Lower leg skin (tissue), 3 donors: Measurements from ENCODE around the gene SOWAHA.

ENCODE experiments used
- POLR2A ChIP-seq, 2 donors: fragments of 450-650 bp; IDR thresholded peaks; one replicate each; pipeline ENCODE4 v1.6.1; 2016 to 2017; ENCODE audit warnings: antibody characterized with exemption in 2 of 2, mild to moderate bottlenecking in 1 of 2, moderate library complexity in 1 of 2
- TF ChIP-seq, protein P1 (sequence below), 3 donors: fragments of 450-650 bp; IDR thresholded peaks; one replicate each; pipeline ENCODE4 v1.5.1; 2016; ENCODE audit warnings: antibody characterized with exemption in 3 of 3, mild to moderate bottlenecking in 3 of 3, moderate library complexity in 2 of 3

DNA sequence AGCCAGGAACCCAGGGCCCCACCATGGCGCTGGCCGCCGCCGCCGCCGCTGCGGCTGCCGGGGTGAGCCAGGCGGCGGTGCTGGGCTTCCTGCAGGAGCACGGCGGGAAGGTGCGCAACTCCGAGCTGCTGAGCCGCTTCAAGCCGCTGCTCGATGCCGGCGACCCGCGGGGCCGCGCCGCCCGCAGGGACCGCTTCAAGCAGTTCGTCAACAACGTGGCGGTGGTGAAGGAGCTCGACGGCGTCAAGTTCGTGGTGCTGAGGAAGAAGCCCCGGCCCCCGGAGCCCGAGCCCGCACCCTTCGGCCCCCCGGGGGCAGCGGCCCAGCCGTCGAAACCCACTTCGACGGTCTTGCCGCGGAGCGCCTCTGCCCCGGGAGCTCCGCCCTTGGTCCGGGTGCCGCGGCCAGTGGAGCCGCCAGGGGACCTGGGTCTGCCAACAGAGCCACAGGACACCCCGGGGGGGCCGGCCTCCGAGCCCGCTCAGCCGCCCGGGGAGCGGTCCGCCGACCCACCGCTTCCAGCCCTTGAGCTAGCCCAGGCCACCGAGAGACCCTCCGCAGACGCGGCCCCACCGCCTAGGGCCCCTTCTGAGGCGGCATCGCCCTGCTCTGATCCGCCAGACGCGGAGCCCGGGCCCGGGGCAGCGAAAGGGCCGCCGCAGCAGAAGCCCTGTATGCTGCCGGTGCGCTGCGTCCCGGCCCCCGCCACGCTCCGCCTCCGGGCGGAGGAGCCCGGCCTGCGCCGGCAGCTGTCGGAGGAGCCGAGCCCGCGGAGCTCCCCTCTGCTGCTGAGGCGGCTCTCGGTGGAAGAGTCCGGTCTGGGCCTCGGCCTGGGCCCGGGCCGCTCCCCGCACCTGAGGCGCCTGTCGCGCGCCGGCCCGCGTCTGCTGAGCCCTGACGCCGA is 749 bp downstream of the SOWAHA start:
- TF ChIP-seq, protein P1, sequence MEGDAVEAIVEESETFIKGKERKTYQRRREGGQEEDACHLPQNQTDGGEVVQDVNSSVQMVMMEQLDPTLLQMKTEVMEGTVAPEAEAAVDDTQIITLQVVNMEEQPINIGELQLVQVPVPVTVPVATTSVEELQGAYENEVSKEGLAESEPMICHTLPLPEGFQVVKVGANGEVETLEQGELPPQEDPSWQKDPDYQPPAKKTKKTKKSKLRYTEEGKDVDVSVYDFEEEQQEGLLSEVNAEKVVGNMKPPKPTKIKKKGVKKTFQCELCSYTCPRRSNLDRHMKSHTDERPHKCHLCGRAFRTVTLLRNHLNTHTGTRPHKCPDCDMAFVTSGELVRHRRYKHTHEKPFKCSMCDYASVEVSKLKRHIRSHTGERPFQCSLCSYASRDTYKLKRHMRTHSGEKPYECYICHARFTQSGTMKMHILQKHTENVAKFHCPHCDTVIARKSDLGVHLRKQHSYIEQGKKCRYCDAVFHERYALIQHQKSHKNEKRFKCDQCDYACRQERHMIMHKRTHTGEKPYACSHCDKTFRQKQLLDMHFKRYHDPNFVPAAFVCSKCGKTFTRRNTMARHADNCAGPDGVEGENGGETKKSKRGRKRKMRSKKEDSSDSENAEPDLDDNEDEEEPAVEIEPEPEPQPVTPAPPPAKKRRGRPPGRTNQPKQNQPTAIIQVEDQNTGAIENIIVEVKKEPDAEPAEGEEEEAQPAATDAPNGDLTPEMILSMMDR (IDR thresholded peaks at IDR 0.05) = no peak
- TF ChIP-seq POLR2A (IDR thresholded peaks at IDR 0.05) = no peak
